HK-2 (cell line): ENCODE data around the gene STARD8.

Experiments
- DNase-seq: peaks from one replicate; pipeline ENCODE4 v3.0.0-alpha.2; 2018; ENCODE audit not compliant: unreplicated experiment

STARD8 gene

GRCh38 chrX:68749426-68749825, 102.0 kb downstream of the STARD8 start:
- DNase-seq = no peak

- no peak for DNase-seq
Measured at GRCh38 chrX:68750316-68750715, 102.8 kb downstream of the STARD8 start.

GRCh38 chrX:68751372-68751771, 103.9 kb downstream of the STARD8 start:
- DNase-seq = no peak

GRCh38 chrX:68753218-68753617, 105.8 kb downstream of the STARD8 start:
- no peak for DNase-seq

GRCh38 chrX:68754406-68754805, 106.9 kb downstream of the STARD8 start:
- no peak for DNase-seq

- DNase-seq = no peak
Measured at GRCh38 chrX:68755616-68756125, 108.2 kb downstream of the STARD8 start.

GRCh38 chrX:68757331-68757730, 109.9 kb downstream of the STARD8 start:
- DNase-seq = no peak

GRCh38 chrX:68757731-68758130, 110.3 kb downstream of the STARD8 start:
- no peak for DNase-seq

GRCh38 chrX:68758671-68759070, 111.2 kb downstream of the STARD8 start:
- no peak for DNase-seq

- no peak for DNase-seq
Measured at GRCh38 chrX:68761086-68761485, 113.6 kb downstream of the STARD8 start.

GRCh38 chrX:68762766-68763165, 115.3 kb downstream of the STARD8 start:
- DNase-seq = no peak

- DNase-seq = no peak
Measured at GRCh38 chrX:68763481-68763880, 116.0 kb downstream of the STARD8 start.
